GM21360 (cell line): ENCODE data around the gene FUT6.

Source experiments
- ATAC-seq: cut with Tn5 transposase; IDR thresholded peaks from one replicate; pipeline ENCODE4 v1.9.1; 2021; ENCODE audit warnings: mild to moderate bottlenecking, moderate library complexity; ENCODE audit not compliant: unreplicated experiment

Gene FUT6

DNA sequence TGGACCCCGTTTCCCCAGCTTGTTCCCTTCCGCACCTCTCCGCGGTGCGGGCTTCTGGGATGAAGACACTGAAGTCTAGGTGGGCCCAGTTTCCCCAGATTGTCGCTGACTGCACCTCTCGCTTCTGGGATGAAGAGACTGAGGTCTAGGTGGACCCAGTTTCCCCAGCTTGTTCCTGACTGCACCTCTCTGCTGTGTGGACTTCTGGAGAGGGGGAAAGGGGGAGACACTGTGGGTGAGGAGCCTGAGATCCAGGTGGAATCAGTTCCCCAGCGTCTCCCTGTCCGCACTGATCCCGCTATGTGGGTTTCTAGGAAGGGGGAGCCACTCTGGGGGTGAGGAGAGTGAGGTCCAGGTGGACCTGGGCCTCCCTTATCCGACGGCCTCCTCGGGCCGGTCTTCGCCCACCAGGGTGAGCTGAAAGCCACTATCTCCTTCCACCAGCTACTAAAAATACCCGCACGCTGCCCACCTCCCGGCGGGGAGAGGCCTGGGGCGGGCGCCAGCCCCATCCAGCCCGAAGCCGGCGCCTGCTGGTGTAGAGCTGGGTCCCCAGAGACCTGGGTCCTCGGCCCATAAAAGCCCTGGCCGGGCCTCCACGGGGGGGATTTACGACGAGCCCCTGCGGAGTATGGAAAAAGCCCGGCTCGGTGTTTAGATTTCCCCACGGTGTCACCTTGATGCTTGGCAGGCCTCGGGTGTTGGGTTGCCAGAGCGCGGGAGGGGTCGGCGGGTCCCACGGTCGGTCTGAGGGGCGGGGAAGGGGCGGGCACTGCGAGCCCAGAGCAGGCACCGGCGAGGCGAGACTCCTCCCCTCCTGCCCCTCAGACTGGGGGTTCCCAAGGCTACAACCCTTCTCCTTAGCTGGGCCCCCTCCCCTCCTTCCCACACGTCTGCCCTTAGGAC lies 10.6 kb downstream of the FUT6 start:
- ATAC-seq = no peak

DNA sequence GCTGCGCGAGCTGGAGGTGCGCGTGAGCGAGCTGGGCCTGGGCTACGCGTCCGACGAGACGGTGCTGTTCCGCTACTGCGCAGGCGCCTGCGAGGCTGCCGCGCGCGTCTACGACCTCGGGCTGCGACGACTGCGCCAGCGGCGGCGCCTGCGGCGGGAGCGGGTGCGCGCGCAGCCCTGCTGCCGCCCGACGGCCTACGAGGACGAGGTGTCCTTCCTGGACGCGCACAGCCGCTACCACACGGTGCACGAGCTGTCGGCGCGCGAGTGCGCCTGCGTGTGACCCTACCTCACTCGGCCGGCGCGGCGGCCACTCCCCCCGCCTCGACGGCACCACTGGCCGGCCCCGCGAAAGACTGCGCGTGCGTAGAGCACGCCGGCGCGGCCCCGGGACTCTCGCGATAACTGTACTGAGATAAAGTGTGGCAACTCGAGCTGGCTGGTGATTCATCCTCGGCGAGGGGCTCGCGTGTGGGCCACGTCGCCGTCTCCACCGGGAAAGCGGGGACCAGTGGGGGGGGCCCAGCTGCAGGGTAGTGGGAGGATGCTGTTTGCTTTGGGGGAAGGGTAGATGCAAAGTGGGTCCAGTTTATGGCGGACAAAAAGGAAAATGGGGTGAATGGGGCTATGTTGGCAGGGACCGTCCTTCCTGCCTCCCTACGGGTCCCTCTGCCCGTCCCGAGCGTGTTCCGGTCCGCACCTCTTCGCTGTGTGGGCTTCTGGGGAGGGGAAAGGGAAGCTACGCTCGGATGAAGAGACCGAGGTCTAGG lies 11.4 kb downstream of the FUT6 start:
- ATAC-seq = peak; percentile 59

DNA sequence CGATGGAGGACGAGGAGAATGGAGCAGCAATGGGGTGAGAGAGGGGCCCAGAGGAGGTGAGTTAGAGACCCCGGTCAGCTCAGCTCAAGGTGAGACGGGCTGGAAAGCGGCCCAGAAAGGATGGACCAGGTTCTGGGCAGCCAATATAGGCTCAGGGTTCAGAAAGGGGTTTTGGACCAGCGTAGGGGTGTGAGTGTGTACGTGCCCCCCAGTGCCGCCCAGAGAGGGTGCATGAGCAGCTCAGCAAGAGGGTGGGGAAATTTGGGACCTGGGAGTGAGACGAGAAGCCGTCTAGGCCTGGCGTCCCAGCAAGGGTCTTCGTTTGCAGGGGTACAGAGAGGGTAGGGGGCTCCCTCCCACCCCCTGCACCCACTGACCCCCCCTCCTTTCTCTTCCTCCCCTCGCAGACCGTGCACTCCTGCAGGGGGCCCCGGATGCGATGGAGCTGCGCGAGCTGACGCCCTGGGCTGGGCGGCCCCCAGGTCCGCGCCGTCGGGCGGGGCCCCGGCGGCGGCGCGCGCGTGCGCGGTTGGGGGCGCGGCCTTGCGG lies 12.1 kb downstream of the FUT6 start:
- no peak for ATAC-seq

DNA sequence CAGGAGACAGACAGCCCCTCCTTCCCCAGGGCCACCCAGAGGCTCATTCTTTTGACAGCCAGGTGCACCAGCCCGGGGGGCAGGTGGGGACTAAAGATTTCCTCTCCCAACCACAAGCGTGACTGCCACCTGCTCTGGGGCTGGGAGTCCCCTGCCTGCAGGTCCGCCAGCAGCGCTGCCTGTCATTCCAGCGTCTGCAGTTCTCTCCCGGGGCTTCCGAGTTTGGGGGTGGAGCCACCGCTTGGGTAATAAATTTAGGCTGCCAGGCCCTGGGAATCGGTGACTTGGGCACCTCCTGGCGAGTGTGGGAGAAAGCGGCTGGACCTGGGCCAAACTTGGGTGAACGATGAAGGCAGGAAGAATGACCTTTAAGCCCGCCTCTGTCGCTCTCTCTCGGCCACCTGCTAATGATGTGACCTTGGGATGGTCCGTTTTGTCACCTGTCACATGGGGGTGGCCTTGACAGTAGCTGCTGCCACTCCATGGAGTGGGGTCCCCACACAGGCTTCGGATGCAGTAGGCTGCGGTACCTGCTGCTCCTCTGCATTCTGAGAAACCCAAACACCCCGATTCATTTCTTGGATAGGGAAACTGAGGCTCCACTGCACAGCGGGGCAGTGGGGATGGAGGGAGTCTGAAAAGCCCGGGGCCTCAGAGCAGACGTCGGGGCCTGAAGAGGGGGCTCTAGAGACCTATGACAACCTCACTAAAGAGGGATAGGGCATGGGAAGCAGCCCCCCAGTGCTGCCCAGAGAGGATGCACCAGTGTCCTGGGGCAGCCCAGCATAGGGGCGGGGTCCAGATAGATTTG lies 12.8 kb downstream of the FUT6 start:
- no peak for ATAC-seq

DNA sequence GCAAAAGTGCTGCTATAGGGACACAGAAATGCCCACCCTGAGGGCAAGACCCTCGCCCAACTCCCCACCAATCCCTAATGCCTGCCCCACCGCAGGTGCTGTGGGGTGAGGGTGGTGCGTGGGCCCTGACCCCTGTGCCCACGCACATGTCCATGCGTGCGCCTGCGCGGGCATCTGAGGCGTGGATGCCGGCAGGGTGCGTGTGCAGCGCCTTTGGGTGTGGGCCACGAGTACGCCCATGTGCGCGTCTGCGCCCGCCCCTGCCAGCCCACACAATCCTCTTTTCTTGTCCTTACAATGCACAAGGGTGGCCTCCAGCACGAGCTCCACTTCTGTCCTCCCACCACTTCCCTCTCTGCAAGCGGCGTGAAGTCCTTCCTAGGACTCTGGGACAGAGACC lies 14.3 kb downstream of the FUT6 start:
- no peak for ATAC-seq

DNA sequence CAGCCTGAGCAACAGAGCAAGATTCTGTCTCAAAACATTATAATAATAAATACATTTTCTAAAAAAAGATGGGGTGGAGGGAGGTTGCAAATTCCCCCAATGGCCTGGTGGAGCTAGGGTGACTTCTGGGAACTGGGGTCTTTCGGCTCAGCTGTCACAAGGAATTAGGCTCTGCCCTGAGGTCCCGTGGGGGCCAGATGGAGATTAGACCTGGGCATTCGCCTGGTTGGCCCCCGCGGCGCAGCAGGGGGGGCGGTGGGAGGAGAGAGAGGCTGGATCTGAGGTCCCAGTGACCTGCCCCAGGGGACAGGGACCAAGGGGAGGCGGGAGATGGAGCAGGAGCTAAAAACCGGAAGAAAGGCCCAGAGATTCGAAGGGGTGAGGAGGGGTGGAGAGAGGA lies 14.8 kb downstream of the FUT6 start:
- no peak for ATAC-seq

DNA sequence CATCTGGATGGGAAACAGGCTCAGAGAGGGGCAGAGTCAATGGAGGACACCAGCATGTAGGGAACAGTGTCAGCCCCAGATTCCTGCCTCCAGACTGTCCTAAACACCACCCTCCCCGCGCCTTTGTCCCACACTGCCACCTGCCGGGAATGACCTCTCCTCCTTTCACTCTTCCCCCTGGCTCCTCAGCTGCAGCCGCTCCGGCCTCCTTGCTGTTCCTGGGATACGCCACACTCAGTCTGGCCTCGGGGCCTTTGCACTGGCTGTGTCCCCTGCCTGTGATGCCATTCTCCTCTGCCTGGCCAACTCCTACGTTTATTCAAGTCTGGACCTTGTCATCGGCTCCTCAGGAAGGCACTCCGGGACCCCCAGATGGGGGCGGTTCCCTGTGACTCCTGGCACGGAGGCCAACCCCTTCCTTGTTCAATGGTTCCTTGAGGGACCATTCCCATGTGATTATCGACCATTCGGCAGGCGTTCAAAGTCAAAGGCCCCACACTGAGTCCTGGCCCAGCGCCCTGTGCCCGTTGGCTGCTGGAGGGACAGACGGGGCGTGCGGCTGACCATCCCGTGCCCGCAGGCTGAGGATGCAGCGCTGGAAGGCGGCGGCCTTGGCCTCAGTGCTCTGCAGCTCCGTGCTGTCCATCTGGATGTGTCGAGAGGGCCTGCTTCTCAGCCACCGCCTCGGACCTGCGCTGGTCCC lies 15.8 kb downstream of the FUT6 start:
- ATAC-seq = no peak

DNA sequence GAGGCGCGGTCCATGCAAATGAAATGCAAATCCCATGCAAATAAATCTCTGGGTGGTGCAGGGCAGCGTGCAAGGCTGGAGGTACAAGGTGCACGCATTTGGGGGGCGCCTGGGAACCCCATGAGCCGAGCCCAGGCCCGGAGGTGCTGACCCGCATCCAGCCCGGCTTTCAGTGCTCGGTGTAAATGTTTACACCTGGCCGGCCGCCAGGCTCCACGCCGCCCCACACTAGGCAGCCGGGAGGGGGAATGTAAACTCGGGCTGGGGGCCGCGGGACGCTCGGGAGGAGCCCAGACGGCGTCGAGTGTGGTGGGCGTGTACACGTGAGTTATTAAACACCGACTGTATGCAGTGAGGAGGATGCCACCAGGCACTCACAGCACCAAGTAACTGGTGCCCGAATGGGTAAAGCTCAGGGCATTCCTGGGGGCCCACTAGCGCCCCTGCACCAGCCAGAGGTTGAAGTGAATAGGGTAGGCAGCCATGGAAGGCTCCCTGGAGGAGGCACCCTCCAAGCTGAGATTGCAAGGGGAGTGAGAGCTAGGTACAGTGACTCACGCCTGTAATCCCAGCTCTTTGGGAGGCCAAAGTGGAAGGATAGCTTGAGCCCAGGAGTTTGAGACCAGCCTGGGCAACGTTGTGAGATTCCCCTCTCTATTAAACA lies 17.2 kb downstream of the FUT6 start:
- no peak for ATAC-seq

DNA sequence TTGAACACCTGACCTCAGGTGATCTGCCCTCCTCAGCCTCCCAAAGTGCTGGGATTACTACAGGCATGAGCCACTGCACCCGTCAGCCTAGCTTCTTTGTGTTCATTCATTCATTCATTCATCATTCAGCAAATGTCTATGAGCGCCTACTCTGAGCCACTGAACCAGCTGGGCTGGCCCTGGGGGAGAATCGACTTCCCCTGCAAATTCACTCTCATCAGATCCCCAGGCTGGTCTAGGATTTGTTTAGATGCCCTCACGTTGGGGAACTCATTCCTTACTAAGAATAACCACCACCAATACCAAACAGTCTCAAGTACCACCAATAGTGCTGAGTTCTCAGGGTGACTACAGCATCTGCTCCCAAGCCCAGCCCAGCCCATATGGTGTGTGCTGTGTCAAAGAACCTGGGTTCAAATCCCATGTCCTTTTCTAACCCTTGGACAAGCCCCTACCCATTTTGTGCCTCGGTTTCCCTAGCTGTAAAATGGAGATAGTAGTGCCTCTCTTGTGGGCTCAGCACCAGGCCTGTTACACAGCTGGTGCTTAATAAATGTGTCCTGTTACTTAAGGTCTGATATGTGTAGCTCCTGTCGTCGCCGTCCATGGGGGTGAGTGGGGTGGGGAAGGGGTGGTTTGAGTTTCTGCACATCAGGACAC lies 17.9 kb downstream of the FUT6 start:
- ATAC-seq = no peak

DNA sequence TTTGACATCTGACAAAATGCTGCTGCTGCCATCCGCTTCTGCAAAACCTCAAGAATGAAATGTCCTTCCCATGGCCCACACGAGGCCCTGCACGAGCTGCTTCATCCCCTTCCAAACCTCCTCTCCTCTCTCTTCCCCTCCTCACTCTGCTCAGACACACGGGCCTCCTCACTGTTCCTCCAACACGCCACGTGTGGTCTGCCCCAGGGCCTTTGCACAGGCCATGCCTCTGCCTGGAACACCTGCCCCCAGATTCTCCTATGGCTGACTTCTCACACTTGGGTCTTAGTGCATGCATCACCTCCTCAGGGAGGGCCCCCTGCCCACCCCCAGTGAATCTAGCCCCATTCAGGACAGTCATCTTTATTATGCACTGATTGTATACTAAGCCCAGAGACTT lies 18.7 kb downstream of the FUT6 start:
- ATAC-seq = no peak

DNA sequence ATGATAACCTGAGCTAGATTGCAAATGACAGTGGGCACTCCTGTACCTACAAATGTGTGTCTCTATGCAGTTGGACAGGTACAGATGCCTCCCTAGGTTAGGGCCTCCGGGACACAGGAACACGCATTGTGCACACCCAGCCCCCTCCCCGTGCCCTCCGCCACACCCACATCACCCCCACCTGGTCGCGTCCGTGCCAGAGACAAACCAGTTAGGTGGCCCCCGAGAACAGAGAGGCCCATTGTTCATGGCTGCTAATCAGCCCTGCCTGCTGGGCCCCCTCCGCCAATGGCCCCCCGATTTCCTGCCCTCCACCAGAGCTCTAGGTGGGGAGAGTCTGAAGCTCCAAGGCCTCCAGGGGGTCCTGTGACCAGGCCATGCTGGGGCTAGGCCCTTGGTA lies 20.9 kb downstream of the FUT6 start:
- no peak for ATAC-seq

DNA sequence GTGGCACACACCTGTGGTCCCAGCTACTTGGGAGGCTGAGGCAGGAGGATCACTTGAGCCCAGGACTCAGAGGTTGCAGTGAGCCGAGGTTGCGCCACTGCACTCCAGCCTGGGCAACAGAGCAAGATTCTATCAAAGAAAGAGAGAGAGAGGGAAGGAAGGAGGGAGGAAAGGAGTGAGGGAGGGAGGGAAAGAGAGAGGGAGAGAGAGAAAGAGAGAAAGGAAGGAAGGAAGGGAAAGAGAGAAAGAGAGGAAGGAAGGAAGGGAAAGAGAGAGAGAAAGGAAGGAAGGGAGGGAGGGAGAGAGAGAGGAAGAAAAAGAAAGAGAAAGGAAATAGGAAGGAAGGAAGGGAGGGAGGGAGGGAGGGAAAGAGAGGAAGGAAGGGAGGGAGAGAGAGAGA lies 22.3 kb downstream of the FUT6 start:
- no peak for ATAC-seq

DNA sequence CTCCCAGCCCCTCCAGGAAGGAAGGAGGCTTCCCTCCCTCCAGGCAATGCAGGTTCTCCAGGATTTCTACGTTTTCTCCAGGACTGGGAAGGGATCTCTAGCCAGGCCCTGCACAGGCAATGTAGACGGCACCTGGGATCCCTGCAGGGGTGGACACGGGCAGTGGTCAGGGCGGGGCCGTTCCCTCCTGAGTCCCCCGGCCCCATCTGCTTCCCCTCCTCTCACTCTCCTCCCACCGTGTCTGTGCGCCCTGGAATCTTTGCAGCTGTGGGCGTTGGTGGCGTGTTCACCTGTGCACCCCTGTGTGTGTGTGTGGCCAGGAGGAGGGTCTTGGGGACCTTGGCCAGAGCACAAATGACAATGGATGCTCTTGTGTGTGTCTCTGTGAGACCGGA lies 24.7 kb downstream of the FUT6 start:
- no peak for ATAC-seq

DNA sequence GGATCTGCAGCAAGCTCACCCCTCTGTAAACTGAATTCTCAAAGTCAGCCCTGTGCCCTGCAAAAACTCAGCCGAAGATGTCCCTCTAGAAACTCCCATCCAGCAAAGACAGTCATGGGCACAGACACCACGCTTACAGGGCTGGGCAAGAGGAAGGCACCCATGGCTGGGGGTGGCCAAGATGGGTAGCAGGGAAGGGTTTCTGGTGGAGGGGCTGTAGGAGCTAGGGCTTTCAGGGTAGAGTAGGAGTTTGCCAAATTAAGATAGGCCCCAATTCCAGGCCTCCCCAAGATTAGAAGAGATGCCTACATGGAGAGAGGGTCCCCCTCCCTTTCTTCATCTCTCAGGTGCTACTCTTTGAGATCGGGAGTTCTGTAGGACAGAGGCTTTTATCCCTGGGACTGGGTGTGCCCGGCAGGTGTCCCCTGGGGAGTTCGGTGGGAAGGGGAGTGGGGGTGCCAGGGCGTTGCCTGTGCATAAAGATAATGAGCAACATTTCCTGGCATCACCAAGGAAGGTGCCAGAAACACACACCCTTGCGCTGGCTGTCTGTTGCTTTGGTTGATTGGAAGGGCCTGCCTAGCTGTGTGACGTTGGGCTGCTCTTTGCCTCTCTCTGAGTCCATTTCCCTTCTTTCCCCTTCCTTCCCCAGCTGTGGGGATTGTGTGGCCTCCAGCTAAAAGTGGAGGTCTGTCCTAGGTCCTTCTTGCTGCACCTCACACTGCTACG lies 25.2 kb downstream of the FUT6 start:
- ATAC-seq = no peak

DNA sequence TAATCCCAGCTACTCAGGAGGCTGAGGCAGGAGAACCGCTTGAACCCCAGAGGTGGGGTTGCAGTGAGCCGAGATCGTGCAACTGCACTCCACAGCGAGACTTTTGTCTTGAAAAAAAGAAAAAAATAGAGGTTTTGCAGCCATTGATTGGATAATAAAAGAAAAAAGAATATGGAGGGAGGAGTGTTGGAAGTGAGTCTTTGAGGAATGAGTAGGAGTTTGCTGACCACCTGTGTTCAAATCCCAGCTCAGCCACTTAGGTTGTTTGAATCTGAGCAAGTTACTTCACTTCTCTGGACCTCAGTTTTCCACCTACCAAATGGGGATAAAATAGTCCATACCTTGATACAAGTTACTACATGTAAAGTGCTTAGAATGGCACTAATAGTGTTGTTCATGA lies 28.4 kb downstream of the FUT6 start:
- no peak for ATAC-seq

DNA sequence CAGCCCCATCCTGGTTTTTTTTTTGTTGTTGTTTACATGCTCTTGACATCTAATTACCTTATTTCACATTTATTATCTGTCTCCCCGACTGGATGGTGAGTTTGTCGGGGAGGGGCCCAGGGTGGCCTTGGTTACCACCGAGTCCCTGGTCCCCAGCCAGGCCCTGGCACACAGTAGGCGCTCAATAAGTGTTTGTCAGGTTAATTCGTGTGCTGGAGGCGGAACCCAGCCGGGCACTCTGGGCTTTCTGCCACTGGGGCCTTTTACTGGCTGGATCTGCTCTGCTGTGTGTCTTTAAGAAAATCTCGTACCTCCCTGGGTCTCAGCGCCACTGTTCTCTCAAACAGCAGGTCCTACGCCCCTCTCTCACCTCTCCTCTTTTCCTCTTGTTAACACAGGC lies 30.0 kb downstream of the FUT6 start:
- no peak for ATAC-seq

DNA sequence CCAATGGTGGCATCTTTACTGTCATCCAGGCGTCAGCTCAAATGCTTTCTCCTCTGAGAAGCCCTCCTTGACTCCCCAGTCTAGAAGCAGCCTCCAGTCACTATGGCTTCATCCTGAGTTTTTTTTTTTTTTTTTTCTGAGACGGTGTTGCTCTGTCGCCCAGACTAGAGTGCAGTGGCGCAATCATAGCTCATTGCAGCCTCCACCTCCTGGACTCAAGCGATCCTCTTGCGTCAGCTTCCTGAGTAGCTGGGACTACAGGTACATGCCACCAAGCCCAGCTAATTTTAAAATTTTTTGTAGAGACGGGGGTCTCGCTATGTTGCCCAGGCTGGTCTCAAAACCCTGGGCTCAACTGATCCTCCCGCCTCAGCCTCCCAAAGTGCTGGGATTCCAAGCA lies 30.4 kb downstream of the FUT6 start:
- ATAC-seq = no peak

DNA sequence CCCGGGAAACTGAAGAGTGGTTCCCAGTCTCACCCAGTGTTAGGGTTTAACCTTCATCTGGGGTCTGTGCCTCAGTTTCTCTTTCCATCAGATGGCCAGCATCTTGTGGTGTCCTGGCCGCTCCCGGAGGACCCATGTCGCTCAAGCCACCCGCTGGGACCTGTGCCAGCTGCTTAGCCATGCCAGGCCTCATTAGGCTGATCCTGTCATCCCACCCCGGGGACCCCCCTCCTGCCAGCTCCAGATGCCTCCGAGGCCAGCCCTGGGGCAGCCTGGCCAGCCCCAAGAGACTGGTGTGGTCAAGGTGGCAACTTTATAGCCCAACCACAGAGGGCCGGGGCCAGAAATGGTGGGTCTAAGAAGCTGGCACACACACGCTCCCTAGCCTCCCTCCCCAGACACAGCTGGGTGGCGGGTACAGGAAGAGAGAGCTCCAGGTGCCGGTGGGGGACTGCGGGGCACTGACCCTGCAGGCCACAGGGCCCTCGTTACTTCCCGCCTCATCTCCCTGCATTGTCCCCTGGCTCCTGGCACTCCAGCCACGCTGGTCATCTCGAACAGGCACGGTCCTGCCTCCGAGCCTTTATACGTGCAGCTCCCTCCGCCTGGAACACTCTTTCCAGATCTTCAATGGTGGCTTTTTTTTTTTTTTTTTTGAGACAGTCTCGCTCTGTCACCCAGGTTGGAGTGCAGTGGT lies 31.2 kb downstream of the FUT6 start:
- ATAC-seq = no peak
